B cell (primary cell): Measurements from ENCODE around the gene PCBP1. TPM values are rescaled to one million over a fixed set of nuclear protein-coding genes. Genes with fewer than 3 reads are reported as not detected.

Source experiments
- ATAC-seq: fragments of 200-7000 bp; cut with Tn5 transposase; one replicate; pipeline ENCODE4 v1.10.0; 2021; ENCODE audit warnings: low read depth, mild to moderate bottlenecking, moderate number of reproducible peaks, moderate library complexity
- CTCF ChIA-PET: fragments of 350-600 bp; sonication (Branson Sonifier 250); formaldehyde crosslinking; loops from one replicate; lab custom pipeline; 2021; ENCODE audit warnings: antibody characterized with exemption, inconsistent platforms; lab: Charles Lee
- POLR2A ChIA-PET: fragments of 350-600 bp; sonication (Branson Sonifier 250); formaldehyde crosslinking; loops from one replicate; lab custom pipeline; 2021; ENCODE audit warnings: antibody characterized with exemption; lab: Charles Lee
- DNase-seq: peaks from one replicate; pipeline ENCODE4 v3.0.0; 2013
- H2AFZ ChIP-seq: 2 replicates; pipeline ENCODE4 v1.6.1; 2012; ENCODE audit warnings: mild to moderate bottlenecking, low read depth, low read length; ENCODE audit not compliant: insufficient read depth, poor library complexity, severe bottlenecking
- H3K27ac ChIP-seq, 2 donors: 1 replicate in 1 of 2; 2 replicates in 1 of 2; pipeline ENCODE4 v1.5.1; 2012 to 2013; ENCODE audit warnings: low read length in 2 of 2, mild to moderate bottlenecking in 2 of 2, moderate library complexity in 1 of 2
- H3K27me3 ChIP-seq, 4 experiments: fragments of 200-600 bp in 1 of 4; sonication (generic) in 1 of 4; replicated peaks in 1 of 4; 1 replicate in 2 of 4; 2 replicates in 2 of 4; pipeline versions ENCODE4 v1.6.1 to v1.7.0; 2013 to 2016; ENCODE audit warnings: low read length in 3 of 4, mild to moderate bottlenecking in 2 of 4, mixed read lengths in 1 of 4, moderate library complexity in 1 of 4; ENCODE audit not compliant: insufficient read depth in 4 of 4, control insufficient read depth in 3 of 4; ENCODE audit errors: control extremely low read depth in 1 of 4
- H3K36me3 ChIP-seq, 2 experiments: replicated peaks in 1 of 2; 1 replicate in 1 of 2; 2 replicates in 1 of 2; pipeline versions ENCODE4 v1.6.1 to v1.7.1; 2013; ENCODE audit warnings: low read length in 1 of 2; ENCODE audit not compliant: insufficient read depth in 2 of 2, control insufficient read depth in 1 of 2; ENCODE audit errors: control extremely low read depth in 1 of 2, extremely low read depth in 1 of 2
- H3K4me1 ChIP-seq, 2 donors: fragments of 200-600 bp in 1 of 2; sonication (generic) in 1 of 2; 1 replicate in 1 of 2; 2 replicates in 1 of 2; pipeline versions ENCODE4 v1.5.1 to v1.6.1; 2013 to 2017; ENCODE audit warnings: low read length in 2 of 2; ENCODE audit not compliant: control insufficient read depth in 2 of 2, insufficient read depth in 2 of 2
- H3K4me2 ChIP-seq: replicated peaks from 2 replicates; pipeline ENCODE3; 2012; ENCODE audit warnings: mild to moderate bottlenecking, low read depth, low read length; ENCODE audit not compliant: poor library complexity, severe bottlenecking
- H3K4me3 ChIP-seq, 5 experiments: fragments of 200-600 bp in 1 of 5; sonication (generic) in 1 of 5; 1 replicate in 3 of 5; 2 replicates in 2 of 5; pipeline versions ENCODE4 v1.5.1 to v1.7.0; 2011 to 2016; ENCODE audit warnings: low read length in 4 of 5, mild to moderate bottlenecking in 4 of 5, low read depth in 2 of 5, control low read depth in 1 of 5, moderate library complexity in 1 of 5; ENCODE audit not compliant: insufficient read depth in 1 of 5; ENCODE audit errors: control extremely low read depth in 1 of 5, extremely low read depth in 1 of 5
- H3K79me2 ChIP-seq: fragments of 200-600 bp; sonication (generic); one replicate; pipeline ENCODE4 v1.6.0; 2016; ENCODE audit warnings: low read length; ENCODE audit not compliant: control insufficient read depth, insufficient read depth
- H3K9ac ChIP-seq: fragments of 200-600 bp; sonication (generic); 2 replicates; pipeline ENCODE4 v1.6.1; 2017; ENCODE audit warnings: mild to moderate bottlenecking, low read length, moderate library complexity
- H3K9me3 ChIP-seq, 3 donors: one replicate each; pipeline versions ENCODE4 v1.6.1 to v1.7.1; 2013; ENCODE audit warnings: low read length in 2 of 3; ENCODE audit not compliant: control insufficient read depth in 2 of 3, insufficient read depth in 1 of 3; ENCODE audit errors: control extremely low read depth in 1 of 3
- H4K20me1 ChIP-seq: 2 replicates; pipeline ENCODE4 v1.6.0; 2012; ENCODE audit warnings: mild to moderate bottlenecking, low read length; ENCODE audit not compliant: insufficient read depth, control insufficient read depth, poor library complexity, severe bottlenecking
- H3K27ac Mint-ChIP-seq: one replicate; pipeline ENCODE4 v1.8.0; 2021; ENCODE audit warnings: mixed read lengths
- H3K27me3 Mint-ChIP-seq: one replicate; pipeline ENCODE4 v1.8.0; 2021; ENCODE audit warnings: mixed read lengths
- H3K4me1 Mint-ChIP-seq: one replicate; pipeline ENCODE4 v1.8.0; 2021; ENCODE audit warnings: mixed read lengths
- H3K4me3 Mint-ChIP-seq: one replicate; pipeline ENCODE4 v1.8.0; 2021; ENCODE audit warnings: mixed read lengths
- H3K9me3 Mint-ChIP-seq: one replicate; pipeline ENCODE4 v1.8.0; 2022; ENCODE audit warnings: mixed read lengths; ENCODE audit not compliant: insufficient read depth
- EZH2 ChIP-seq: IDR thresholded peaks from 2 replicates; pipeline ENCODE4 v1.6.1; 2012; ENCODE audit warnings: borderline replicate concordance, low read depth, mild to moderate bottlenecking, moderate library complexity, low read length; ENCODE audit not compliant: insufficient read depth, poor library complexity, severe bottlenecking
- WGBS: methylation state at CpG from one replicate; pipeline ENCODE4 v1.1.5; 2013; ENCODE audit warnings: missing lambda C conversion rate; ENCODE audit not compliant: insufficient coverage; 5-methylcytosine and 5-hydroxymethylcytosine counted together
- intact Hi-C: fragments of 100-400 bp; cut with micrococcal nuclease; formaldehyde crosslinking; loops from one replicate; pipeline ENCODE4 v1.10.0; 2022
- polyA plus RNA-seq: library from polyadenylated mRNA; depleted of rRNA; stranded (reverse); fragments of >200 nt; gene quantifications from 2 replicates; pipeline ENCODE4 v1.2.3, GENCODE V29; 2012
- total RNA-seq, 2 donors: library from RNA; stranded (reverse); fragments of 120-200 nt in 1 of 2; gene quantifications; 1 replicate in 1 of 2; 2 replicates in 1 of 2; pipeline versions ENCODE4 v1.2.3 to v1.2.4, GENCODE V29; 2013 to 2022
- TF ChIP-seq, protein P1 (sequence below): fragments of 200-600 bp; IDR thresholded peaks from one replicate; pipeline ENCODE4 v1.8.0; 2022; ENCODE audit warnings: antibody characterized with exemption, mild to moderate bottlenecking

PCBP1 gene
- total and polyA plus RNA-seq, 2 donors (not counting 1 experiment from before 2014, with no cell fraction given), result 172 to 327 TPM

DNA sequence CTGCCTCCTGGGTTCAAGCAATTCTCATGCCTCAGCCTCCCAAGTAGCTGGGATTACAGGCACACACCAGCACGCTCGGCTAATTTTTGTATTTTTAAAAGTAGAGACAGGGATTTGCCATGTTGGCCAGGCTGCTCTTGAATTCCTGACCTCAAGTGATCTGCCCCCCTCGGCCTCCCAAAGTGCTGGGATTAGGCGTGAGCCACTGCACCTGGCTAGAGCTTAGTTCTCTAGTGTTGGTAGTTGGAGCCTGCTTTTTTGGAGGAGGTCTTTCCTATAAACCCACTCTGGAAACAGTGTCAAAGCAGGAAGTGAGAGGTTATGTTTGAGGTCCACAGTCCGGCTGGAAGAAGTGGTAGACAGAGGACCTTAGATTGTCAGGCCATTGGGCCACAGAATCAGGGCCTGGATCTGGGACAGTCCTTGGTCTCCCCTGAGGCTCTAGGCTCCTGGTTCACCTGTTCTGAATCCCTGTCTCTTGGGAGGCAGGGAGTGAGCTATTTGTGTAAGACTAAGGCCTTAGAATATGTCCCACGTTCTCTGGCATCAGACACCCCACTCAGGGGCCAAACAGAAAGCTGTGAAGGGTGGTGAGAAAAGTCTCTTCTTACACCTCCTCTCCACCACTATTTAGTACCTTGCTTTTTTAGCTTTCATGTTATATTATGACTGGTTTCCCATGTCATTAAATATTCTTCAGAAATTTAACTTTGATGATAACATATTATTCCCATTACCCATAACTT, 34.5 kb downstream of the PCBP1 start:
- intact Hi-C loops, result no loop called here
- ATAC-seq (no peak), DNase-seq (peak; percentile 45)
- H3K4me1 ChIP-seq, result peaks cover 58 to 75% of the 10 kb centered on the region in 2 donors
- H2AFZ ChIP-seq, result peak overlapping the region; percentile 47
- ChIA-PET CTCF (interaction anchor here (0.6 to 5.7 kb wide), 12 partner anchors 11 to 231 kb away, joined by 3 to 59 read pairs (median 5); partner anchors contain the start of gene PCBP1), POLR2A (interaction anchor here (0.7 to 8.5 kb wide), 11 partner anchors 12 to 1331 kb away, joined by 3 to 170 read pairs (median 9); partner anchors contain the start of genes C2orf42 and PCBP1)
- H3K4me3 Mint-ChIP-seq, result peak overlapping the region; percentile 77
- H3K36me3 ChIP-seq, result no peaks in the 10 kb centered on the region
- H3K9me3 Mint-ChIP-seq, result no peaks in the 10 kb centered on the region
- peak overlapping the region; percentile 47 for H3K4me2 ChIP-seq
- H3K27ac ChIP-seq, result peak overlapping the region; percentile 65 to 100
- TF ChIP-seq, protein P1, sequence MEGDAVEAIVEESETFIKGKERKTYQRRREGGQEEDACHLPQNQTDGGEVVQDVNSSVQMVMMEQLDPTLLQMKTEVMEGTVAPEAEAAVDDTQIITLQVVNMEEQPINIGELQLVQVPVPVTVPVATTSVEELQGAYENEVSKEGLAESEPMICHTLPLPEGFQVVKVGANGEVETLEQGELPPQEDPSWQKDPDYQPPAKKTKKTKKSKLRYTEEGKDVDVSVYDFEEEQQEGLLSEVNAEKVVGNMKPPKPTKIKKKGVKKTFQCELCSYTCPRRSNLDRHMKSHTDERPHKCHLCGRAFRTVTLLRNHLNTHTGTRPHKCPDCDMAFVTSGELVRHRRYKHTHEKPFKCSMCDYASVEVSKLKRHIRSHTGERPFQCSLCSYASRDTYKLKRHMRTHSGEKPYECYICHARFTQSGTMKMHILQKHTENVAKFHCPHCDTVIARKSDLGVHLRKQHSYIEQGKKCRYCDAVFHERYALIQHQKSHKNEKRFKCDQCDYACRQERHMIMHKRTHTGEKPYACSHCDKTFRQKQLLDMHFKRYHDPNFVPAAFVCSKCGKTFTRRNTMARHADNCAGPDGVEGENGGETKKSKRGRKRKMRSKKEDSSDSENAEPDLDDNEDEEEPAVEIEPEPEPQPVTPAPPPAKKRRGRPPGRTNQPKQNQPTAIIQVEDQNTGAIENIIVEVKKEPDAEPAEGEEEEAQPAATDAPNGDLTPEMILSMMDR, result no peak
- TF ChIP-seq EZH2, result no peak
- H3K27me3 Mint-ChIP-seq, result no peaks in the 10 kb centered on the region
- H4K20me1 ChIP-seq, result no peaks in the 10 kb centered on the region
- peak overlapping the region; percentile 100 for H3K27ac Mint-ChIP-seq
- H3K79me2 ChIP-seq, result no peaks in the 10 kb centered on the region
- no peaks in the 10 kb centered on the region for H3K9me3 ChIP-seq
- H3K27me3 ChIP-seq, result no peaks in the 10 kb centered on the region
- no peak overlapping the region for H3K4me3 ChIP-seq
- H3K4me1 Mint-ChIP-seq, result peaks cover 70% of the 10 kb centered on the region
- 27% methylated on average over 2 of the region's 6 CpGs for WGBS
- H3K9ac ChIP-seq, result no peak overlapping the region

DNA sequence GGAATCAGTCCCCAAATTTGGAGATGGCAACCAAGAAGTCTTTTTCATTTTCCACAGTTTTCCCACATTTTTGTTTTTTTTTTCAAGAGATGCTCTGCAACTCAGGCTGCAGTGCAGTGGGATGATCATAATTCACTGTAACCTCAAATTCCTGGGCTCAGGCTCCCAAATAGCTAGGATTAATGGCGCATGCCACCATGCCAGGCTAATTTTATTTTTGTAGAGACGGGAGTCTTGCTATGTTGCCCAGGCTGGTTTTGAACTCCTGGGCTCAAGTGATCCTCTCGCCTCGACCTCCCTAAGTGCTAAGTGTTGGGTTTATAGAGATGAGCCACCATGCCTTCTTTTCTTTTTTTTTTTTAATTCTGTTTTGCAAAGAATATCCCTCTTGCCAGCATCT, 35.2 kb downstream of the PCBP1 start:
- ChIA-PET POLR2A (interaction anchor here (0.7 to 8.5 kb wide), 10 partner anchors 12 to 69 kb away, joined by 3 to 170 read pairs (median 16); partner anchors contain the start of genes C2orf42 and PCBP1), CTCF (interaction anchor here (0.7 to 5.7 kb wide), 11 partner anchors 11 to 231 kb away, joined by 3 to 59 read pairs (median 4); partner anchors contain the start of gene PCBP1)
- DNase-seq (no peak), ATAC-seq (no peak)
- no peak overlapping the region for H3K9ac ChIP-seq
- peaks cover 64 to 76% of the 10 kb centered on the region in 2 donors for H3K4me1 ChIP-seq
- intact Hi-C loops, result no loop called here
- peak overlapping the region in 1 of 2 donors; percentile 100 for H3K27ac ChIP-seq
- H3K36me3 ChIP-seq, result no peaks in the 10 kb centered on the region
- H3K4me3 ChIP-seq, result no peak overlapping the region
- Mint-ChIP-seq H3K4me3 (peak overlapping the region; percentile 95), H3K9me3 (no peaks in the 10 kb centered on the region), H3K27ac (peak overlapping the region; percentile 100), H3K4me1 (peaks cover 68% of the 10 kb centered on the region), H3K27me3 (no peaks in the 10 kb centered on the region)
- TF ChIP-seq, protein P1, result no peak
- TF ChIP-seq EZH2, result no peak
- 100% methylated on average over 1 of the region's 4 CpGs for WGBS
- no peaks in the 10 kb centered on the region for H3K27me3 ChIP-seq
- no peak overlapping the region for H2AFZ ChIP-seq
- no peak overlapping the region for H3K4me2 ChIP-seq
- H3K9me3 ChIP-seq, result no peaks in the 10 kb centered on the region
- H4K20me1 ChIP-seq, result no peaks in the 10 kb centered on the region
- H3K79me2 ChIP-seq, result peaks cover 4% of the 10 kb centered on the region
